ENCODE measurements around the gene ZGPAT. TPM values are rescaled to one million over a fixed set of nuclear protein-coding genes. Genes with fewer than 3 reads are reported as not detected.

The ZGPAT gene
- total RNA-seq, 1 donor from 2014 or later, result 21.2 TPM

DNA sequence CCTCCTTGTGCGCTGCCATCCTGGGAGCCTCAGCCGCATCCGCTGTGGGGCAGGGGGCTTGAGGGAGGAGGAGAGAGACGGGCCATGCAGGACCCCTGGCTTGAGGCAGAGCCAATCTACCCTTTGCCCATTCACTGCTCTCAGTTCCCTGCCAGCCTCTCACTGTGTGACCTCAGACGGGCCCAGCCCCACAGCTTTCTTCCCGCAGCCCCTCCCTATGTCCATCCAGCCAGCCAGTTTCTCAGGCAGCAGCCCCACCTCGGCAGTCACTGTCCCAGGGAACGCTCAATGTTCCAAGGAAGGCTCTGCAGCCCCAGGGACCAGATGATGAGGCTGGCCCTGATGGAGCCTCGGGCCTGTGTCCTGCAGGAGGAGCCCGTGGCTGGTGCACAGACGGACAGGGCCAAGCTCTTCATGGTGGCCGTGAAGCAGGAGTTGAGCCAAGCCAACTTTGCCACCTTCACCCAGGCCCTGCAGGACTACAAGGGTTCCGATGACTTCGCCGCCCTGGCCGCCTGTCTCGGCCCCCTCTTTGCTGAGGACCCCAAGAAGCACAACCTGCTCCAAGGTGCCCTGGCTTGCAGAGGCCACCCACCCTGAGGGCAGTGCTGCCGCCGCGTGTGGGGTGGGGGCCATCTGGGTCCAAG is 15.3 kb upstream of the ZGPAT start:
- no peak for DNase-seq (ENCODE audit: low read depth, low spot score)

DNA sequence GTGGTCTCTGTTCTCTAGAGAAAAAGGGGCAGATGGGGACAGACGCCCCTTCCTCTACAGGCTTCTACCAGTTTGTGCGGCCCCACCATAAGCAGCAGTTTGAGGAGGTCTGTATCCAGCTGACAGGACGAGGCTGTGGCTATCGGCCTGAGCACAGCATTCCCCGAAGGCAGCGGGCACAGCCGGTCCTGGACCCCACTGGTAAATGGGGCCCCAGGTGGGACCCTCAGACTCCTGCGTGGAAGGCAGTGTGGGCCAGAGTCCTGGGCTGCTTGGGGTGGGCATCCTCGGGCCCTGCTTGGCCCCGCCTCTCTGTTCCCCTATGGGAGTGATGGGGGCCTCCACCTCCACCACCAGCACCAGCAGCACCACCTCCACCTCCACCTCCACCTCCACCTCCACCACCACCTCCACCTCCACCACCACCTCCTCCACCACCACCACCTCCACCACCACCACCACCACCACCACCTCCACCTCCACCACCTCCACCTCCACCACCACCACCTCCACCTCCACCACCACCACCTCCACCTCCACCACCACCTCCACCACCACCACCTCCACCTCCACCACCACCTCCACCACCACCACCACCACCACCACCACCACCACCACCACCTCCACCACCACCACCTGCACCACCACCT is 14.6 kb upstream of the ZGPAT start:
- no peak for DNase-seq (ENCODE audit: low read depth, low spot score)

GRCh38 chr20:63693733-63694583 is 13.9 kb upstream of the ZGPAT start:
- no peak for DNase-seq (ENCODE audit: low read depth, low spot score)

DNA sequence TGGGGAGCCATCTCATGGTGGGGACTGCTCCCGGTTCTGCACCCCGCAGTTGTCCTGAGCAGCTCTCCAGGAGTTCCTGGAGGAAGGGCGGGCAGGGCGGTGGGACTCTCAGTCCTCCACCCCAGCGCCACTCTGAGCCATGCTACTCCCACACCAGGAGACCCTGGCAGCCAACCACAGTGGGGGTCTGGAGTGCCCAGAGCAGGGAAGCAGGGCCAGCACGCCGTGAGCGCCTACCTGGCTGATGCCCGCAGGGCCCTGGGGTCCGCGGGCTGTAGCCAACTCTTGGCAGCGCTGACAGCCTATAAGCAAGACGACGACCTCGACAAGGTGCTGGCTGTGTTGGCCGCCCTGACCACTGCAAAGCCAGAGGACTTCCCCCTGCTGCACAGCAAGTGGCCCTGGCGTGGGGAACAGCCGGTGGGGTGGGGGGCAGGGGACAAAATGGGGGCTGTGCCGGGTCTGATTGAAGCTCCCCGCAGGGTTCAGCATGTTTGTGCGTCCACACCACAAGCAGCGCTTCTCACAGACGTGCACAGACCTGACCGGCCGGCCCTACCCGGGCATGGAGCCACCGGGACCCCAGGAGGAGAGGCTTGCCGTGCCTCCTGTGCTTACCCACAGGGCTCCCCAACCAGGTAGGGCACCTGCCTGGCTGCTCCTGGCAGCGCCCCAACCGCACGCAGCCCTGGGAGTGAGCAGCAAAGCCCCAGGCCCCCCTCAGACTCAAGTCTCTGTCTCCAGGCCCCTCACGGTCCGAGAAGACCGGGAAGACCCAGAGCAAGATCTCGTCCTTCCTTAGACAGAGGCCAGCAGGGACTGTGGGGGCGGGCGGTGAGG is 13.0 kb upstream of the ZGPAT start:
- no peak for DNase-seq (ENCODE audit: low read depth, low spot score)

GRCh38 chr20:63695424-63696305 is 12.2 kb upstream of the ZGPAT start:
- DNase-seq (ENCODE audit: low read depth, low spot score), result no peak

DNA sequence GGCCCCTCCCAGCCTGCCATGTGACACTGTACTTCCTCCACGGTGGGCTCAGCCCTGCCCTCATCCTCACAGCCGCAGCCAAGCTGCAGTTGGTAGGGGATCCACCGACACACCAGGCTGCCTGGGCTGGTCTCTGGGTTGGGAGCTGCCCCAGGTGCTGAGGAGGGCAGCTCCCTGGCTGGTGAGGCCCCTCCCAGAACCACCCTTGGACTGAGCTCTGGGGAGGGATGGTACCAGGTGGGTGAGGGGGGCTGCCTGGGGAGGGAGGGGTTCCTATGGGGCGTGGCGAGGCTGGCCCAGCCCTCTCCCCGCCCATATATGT is 11.6 kb upstream of the ZGPAT start:
- DNase-seq (ENCODE audit: low read depth, low spot score), result no peak

DNA sequence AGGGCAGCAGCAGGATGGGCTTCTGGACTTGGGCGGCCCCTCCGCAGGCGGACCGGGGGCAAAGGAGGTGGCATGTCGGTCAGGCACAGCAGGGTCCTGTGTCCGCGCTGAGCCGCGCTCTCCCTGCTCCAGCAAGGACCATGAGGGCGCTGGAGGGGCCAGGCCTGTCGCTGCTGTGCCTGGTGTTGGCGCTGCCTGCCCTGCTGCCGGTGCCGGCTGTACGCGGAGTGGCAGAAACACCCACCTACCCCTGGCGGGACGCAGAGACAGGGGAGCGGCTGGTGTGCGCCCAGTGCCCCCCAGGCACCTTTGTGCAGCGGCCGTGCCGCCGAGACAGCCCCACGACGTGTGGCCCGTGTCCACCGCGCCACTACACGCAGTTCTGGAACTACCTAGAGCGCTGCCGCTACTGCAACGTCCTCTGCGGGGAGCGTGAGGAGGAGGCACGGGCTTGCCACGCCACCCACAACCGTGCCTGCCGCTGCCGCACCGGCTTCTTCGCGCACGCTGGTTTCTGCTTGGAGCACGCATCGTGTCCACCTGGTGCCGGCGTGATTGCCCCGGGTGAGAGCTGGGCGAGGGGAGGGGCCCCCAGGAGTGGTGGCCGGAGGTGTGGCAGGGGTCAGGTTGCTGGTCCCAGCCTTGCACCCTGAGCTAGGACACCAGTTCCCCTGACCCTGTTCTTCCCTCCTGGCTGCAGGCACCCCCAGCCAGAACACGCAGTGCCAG is 11.0 kb upstream of the ZGPAT start, which contains the start of gene TNFRSF6B:
TSS of gene TNFRSF6B (plus strand) at position 25 of the 729 bp plus-strand sequence. CDS start at position 141, 116 bp downstream.
- DNase-seq (ENCODE audit: low read depth, low spot score), result no peak

DNA sequence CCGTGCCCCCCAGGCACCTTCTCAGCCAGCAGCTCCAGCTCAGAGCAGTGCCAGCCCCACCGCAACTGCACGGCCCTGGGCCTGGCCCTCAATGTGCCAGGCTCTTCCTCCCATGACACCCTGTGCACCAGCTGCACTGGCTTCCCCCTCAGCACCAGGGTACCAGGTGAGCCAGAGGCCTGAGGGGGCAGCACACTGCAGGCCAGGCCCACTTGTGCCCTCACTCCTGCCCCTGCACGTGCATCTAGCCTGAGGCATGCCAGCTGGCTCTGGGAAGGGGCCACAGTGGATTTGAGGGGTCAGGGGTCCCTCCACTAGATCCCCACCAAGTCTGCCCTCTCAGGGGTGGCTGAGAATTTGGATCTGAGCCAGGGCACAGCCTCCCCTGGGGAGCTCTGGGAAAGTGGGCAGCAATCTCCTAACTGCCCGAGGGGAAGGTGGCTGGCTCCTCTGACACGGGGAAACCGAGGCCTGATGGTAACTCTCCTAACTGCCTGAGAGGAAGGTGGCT is 10.4 kb upstream of the ZGPAT start:
- DNase-seq (ENCODE audit: low read depth, low spot score), result no peak

GRCh38 chr20:63697868-63698545 is 9.8 kb upstream of the ZGPAT start:
- DNase-seq (ENCODE audit: low read depth, low spot score), result no peak

- peak; percentile 64 for DNase-seq (ENCODE audit: low read depth, low spot score)
These were observed 8.9 kb upstream of the ZGPAT start for GRCh38 chr20:63698739-63699465.

DNA sequence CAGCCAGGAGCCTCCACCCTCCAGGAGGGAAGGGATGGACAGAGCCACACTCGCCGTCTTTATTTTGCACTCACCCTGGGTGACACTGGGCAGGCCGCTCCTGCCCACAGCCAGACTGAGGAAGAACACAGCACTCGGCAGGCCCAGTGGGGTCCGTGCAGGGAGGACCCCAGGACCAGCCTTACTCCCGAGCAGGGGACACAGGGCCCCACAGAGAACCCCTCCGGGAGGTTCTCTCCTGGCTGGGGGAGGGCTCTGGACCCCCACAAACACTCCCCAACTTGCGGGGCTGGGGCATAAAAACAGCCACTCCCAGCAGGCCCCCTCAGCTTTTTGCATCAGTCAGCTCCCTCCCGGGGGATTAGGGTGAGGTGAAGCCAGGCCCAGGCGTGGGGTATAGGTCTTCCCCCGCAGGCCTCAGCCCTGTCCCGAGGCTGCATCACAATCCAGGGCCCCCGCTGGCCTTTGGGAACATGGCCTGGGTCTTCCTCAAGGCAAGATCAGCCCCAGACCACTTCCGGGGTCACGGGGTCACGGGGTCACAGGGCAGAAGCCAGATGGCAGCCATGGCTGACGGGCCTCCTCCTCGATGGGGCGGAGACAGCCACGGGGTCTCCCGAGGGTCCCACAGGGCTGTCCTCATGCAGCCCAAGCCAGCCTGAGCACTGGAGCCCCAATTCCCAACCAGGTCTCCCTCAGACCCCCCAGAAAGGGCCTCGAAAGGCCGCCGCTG is 8.2 kb upstream of the ZGPAT start:
- DNase-seq (ENCODE audit: low read depth, low spot score), result no peak

GRCh38 chr20:63700199-63701050 is 7.4 kb upstream of the ZGPAT start:
- no peak for DNase-seq (ENCODE audit: low read depth, low spot score)

- no peak for DNase-seq (ENCODE audit: low read depth, low spot score)
These were observed 6.8 kb upstream of the ZGPAT start for GRCh38 chr20:63701051-63701328.

- no peak for DNase-seq (ENCODE audit: low read depth, low spot score)
These were observed 6.4 kb upstream of the ZGPAT start for GRCh38 chr20:63701329-63702035.

DNA sequence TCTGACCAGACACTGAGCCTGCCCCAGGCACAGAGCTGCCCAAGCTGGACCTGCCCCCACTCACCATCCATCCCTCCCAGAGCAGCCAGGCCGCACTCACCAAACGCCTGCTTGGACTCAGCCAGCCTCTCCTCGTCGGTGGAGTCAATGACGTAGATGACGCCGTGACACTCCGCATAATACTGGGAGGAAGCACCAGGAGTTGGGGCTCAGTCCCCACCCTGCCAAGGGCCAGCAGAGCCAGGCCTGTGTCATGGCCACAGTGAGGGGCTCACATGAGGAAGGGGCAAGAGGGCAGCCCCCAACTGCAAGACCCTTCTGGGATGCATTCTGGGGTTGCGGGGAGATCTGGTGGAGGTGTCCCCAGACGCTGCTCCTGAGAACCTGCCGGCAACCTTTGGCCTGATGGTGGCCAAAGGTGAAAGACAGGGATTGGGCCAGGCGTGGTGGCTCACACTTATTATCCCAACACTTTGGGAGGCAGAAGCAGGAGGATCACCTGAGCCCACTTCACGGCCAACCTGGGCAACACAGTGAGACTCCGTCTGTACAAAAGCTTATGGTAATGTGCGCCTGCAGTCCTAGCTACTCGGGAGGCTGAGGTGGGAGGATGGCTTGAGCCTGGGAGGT is 5.7 kb upstream of the ZGPAT start:
- DNase-seq (ENCODE audit: low read depth, low spot score), result no peak

Data from pulmonary artery endothelial cell (primary cell).